ENCODE results near the gene SHISA9.

Gene SHISA9

DNA sequence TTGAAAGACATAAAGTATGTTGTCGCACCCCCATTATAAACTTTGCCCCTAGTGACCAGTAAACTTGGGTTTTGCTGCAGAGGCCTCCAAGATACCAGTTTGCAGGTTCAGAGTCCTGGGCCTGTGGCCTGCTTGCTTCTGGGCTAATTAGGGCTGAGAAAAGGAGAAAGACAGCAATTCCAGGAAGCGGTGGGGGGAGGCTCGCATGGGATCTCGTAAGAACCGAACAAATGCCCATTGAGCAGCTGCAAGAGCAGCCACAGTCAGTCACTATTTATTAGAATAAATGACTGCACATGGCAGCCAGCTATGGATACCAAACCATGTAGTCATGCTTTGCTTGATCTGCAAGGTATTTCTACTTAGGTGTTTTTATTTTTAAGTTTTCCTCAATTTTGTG lies 4.9 kb downstream of the SHISA9 start:
- peaks cover 38 to 61% of the 10 kb centered on the region in 2 experiments for H3K27me3 ChIP-seq (ENCODE audit: control insufficient read depth in 1 of 2, insufficient read depth in 1 of 2, low read length in 2 of 2)
- no peak overlapping the region for H2BK120ac ChIP-seq (ENCODE audit: low read depth, low read length)
- H2AFZ ChIP-seq (ENCODE audit: low read depth, low read length) = no peak overlapping the region
- H3K9me3 ChIP-seq (ENCODE audit: control insufficient read depth, low read length) = no peaks in the 10 kb centered on the region
- no peak overlapping the region for H3K14ac ChIP-seq (ENCODE audit: low read length in 2 of 2)
- H3K4me1 ChIP-seq (ENCODE audit: control insufficient read depth, insufficient read depth, low read depth, low read length) = peaks cover 26% of the 10 kb centered on the region
- no peak overlapping the region for H3K4ac ChIP-seq (ENCODE audit: low read depth in 1 of 2, low read length in 2 of 2)
- H4K91ac ChIP-seq (ENCODE audit: low read length) = no peak overlapping the region
- WGBS = 74% methylated on average over 5 of the region's 5 CpGs
- no peaks in the 10 kb centered on the region for H3K79me1 ChIP-seq (replicated peaks; ENCODE audit: low read length, poor library complexity, severe bottlenecking)
- H3K36me3 ChIP-seq (ENCODE audit: control insufficient read depth in 1 of 2, insufficient read depth in 2 of 2, low read depth in 1 of 2, low read length in 2 of 2) = peaks cover 0 to 3% of the 10 kb centered on the region in 2 experiments
- no peak overlapping the region for H3K27ac ChIP-seq (ENCODE audit: low read length, poor library complexity, severe bottlenecking)
- H4K8ac ChIP-seq (ENCODE audit: low read length) = no peak overlapping the region
- H3K23ac ChIP-seq (ENCODE audit: low read length in 2 of 2) = no peak overlapping the region
- no peak overlapping the region for H2BK12ac ChIP-seq (ENCODE audit: low read length in 2 of 2)
- H2BK15ac ChIP-seq (ENCODE audit: low read depth, poor library complexity, severe bottlenecking) = no peak overlapping the region
- H3K4me3 ChIP-seq (ENCODE audit: insufficient read depth in 1 of 2, low read depth in 1 of 2, low read length in 2 of 2) = no peak overlapping the region
- H3K9ac ChIP-seq (ENCODE audit: low read length) = no peak overlapping the region
- H2BK5ac ChIP-seq (ENCODE audit: low read depth, low read length, poor library complexity, severe bottlenecking) = no peak overlapping the region
- no peak overlapping the region for H3K18ac ChIP-seq (ENCODE audit: low read depth in 1 of 2, low read length in 2 of 2)
- no peak overlapping the region for H3K4me2 ChIP-seq (ENCODE audit: low read length, poor library complexity, severe bottlenecking)
- DNase-seq = no peak
- no peak overlapping the region for H2AK5ac ChIP-seq (ENCODE audit: low read length, severe bottlenecking)

DNA sequence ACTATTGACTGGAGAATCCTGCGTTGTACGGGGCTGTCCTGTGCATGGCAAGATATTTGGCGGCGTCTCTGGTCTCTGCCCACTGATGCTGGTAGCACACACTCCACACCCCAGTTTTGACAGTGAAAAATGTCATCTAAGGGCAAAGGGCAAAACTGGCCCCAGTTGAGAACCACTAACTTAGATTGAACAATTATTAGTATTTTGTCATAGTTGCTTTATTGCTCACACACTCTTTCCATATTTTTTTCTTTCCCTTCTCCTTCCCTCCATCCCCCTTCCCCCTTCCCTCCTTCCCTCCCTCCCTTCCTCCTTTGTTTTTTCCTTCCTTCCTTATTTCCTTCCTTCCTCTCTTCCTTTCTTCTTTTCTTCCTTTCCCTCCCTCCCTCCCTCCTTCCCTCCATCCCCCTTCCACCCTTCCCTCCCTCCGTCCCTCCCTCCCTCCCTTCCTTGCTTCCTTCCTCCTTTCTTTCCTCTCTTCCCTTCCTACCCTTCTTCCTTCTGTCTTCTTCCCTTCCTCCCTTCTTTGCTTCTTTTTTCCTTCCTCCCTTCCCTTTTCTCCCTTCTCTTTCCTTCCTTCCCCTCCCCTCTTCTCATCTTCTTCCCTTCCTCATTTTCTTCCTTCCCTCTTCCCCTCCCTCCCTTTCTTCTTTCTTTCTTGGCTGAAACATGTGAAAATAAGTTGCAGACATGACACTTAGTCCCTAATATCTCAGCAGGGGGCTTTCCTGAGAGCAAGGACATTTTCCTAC lies 5.5 kb downstream of the SHISA9 start:
- no peaks in the 10 kb centered on the region for H3K9me3 ChIP-seq (ENCODE audit: control insufficient read depth, low read length)
- no peak overlapping the region for H3K9ac ChIP-seq (ENCODE audit: low read length)

DNA sequence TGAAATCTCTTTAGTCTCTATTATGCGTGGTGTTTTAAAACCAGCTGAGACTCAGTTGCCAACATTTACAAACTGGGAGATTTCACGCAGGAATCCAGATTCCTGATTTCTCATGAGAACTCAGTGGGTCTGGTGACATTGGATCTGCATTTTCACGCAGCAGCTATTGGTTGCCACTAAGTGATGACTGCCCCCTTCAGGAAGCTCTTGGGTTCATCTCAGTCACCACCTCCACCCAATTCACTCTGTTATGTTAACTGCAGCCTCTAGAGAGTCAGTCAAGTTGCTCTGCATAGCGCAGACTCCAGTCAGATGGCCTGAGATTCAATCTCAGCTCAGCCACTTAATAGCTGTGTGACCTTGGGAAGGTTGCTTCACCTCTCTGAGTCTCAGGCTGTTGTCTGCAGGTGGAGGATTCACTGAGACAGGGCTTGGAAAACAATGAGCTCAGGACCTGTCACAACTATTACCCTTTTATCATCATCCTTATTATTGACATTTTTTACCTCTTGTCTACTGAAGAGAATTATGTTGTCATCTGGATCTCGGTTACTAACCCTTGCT lies 6.4 kb downstream of the SHISA9 start:
- no peak overlapping the region for H2AFZ ChIP-seq (ENCODE audit: low read depth, low read length)
- no peak overlapping the region for H3K27ac ChIP-seq (ENCODE audit: low read length, poor library complexity, severe bottlenecking)
- no peak overlapping the region for H2BK15ac ChIP-seq (ENCODE audit: low read depth, poor library complexity, severe bottlenecking)
- DNase-seq = no peak
- no peak overlapping the region for H3K23ac ChIP-seq (ENCODE audit: low read length in 2 of 2)
- H3K9ac ChIP-seq (ENCODE audit: low read length) = no peak overlapping the region
- peaks cover 0 to 3% of the 10 kb centered on the region in 2 experiments for H3K36me3 ChIP-seq (ENCODE audit: control insufficient read depth in 1 of 2, insufficient read depth in 2 of 2, low read depth in 1 of 2, low read length in 2 of 2)
- H3K4ac ChIP-seq (ENCODE audit: low read depth in 1 of 2, low read length in 2 of 2) = no peak overlapping the region
- H3K79me1 ChIP-seq (replicated peaks; ENCODE audit: low read length, poor library complexity, severe bottlenecking) = no peaks in the 10 kb centered on the region
- no peak overlapping the region for H4K91ac ChIP-seq (ENCODE audit: low read length)
- H3K4me3 ChIP-seq (ENCODE audit: insufficient read depth in 1 of 2, low read depth in 1 of 2, low read length in 2 of 2) = no peak overlapping the region
- H3K14ac ChIP-seq (ENCODE audit: low read length in 2 of 2) = no peak overlapping the region
- no peak overlapping the region for H3K4me2 ChIP-seq (ENCODE audit: low read length, poor library complexity, severe bottlenecking)
- peaks cover 32 to 56% of the 10 kb centered on the region in 2 experiments for H3K27me3 ChIP-seq (ENCODE audit: control insufficient read depth in 1 of 2, insufficient read depth in 1 of 2, low read length in 2 of 2)
- no peak overlapping the region for H3K18ac ChIP-seq (ENCODE audit: low read depth in 1 of 2, low read length in 2 of 2)
- peaks cover 13% of the 10 kb centered on the region for H3K4me1 ChIP-seq (ENCODE audit: control insufficient read depth, insufficient read depth, low read depth, low read length)
- no peak overlapping the region for H2AK5ac ChIP-seq (ENCODE audit: low read length, severe bottlenecking)
- no peak overlapping the region for H2BK12ac ChIP-seq (ENCODE audit: low read length in 2 of 2)
- WGBS = 56% methylated on average over 5 of the region's 5 CpGs
- no peak overlapping the region for H2BK120ac ChIP-seq (ENCODE audit: low read depth, low read length)
- H3K9me3 ChIP-seq (ENCODE audit: control insufficient read depth, low read length) = no peaks in the 10 kb centered on the region
- no peak overlapping the region for H2BK5ac ChIP-seq (ENCODE audit: low read depth, low read length, poor library complexity, severe bottlenecking)
- H4K8ac ChIP-seq (ENCODE audit: low read length) = no peak overlapping the region

More for the DNA sequence above, 5.5 kb downstream of the SHISA9 start:
- Histone ChIP-seq H3K4me2 (ENCODE audit: low read length, poor library complexity, severe bottlenecking) (no peak overlapping the region), H2BK15ac (ENCODE audit: low read depth, poor library complexity, severe bottlenecking) (no peak overlapping the region), H3K4me1 (ENCODE audit: control insufficient read depth, insufficient read depth, low read depth, low read length) (peaks cover 21% of the 10 kb centered on the region), H4K8ac (ENCODE audit: low read length) (no peak overlapping the region), H3K14ac (ENCODE audit: low read length in 2 of 2) (no peak overlapping the region), H2BK5ac (ENCODE audit: low read depth, low read length, poor library complexity, severe bottlenecking) (no peak overlapping the region), H3K4me3 (ENCODE audit: insufficient read depth in 1 of 2, low read depth in 1 of 2, low read length in 2 of 2) (no peak overlapping the region), H3K18ac (ENCODE audit: low read depth in 1 of 2, low read length in 2 of 2) (no peak overlapping the region), H2BK12ac (ENCODE audit: low read length in 2 of 2) (no peak overlapping the region), H3K23ac (ENCODE audit: low read length in 2 of 2) (no peak overlapping the region), H3K36me3 (ENCODE audit: control insufficient read depth in 1 of 2, insufficient read depth in 2 of 2, low read depth in 1 of 2, low read length in 2 of 2) (peaks cover 0 to 3% of the 10 kb centered on the region in 2 experiments), H3K27me3 (ENCODE audit: control insufficient read depth in 1 of 2, insufficient read depth in 1 of 2, low read length in 2 of 2) (peaks cover 38 to 61% of the 10 kb centered on the region in 2 experiments), H2BK120ac (ENCODE audit: low read depth, low read length) (no peak overlapping the region), H3K4ac (ENCODE audit: low read depth in 1 of 2, low read length in 2 of 2) (no peak overlapping the region), H3K79me1 (replicated peaks; ENCODE audit: low read length, poor library complexity, severe bottlenecking) (no peaks in the 10 kb centered on the region), H2AK5ac (ENCODE audit: low read length, severe bottlenecking) (no peak overlapping the region), H2AFZ (ENCODE audit: low read depth, low read length) (no peak overlapping the region), H3K27ac (ENCODE audit: low read length, poor library complexity, severe bottlenecking) (no peak overlapping the region), H4K91ac (ENCODE audit: low read length) (no peak overlapping the region)
- WGBS = 90% methylated on average over 5 of the region's 5 CpGs
- no peak for DNase-seq

DNA sequence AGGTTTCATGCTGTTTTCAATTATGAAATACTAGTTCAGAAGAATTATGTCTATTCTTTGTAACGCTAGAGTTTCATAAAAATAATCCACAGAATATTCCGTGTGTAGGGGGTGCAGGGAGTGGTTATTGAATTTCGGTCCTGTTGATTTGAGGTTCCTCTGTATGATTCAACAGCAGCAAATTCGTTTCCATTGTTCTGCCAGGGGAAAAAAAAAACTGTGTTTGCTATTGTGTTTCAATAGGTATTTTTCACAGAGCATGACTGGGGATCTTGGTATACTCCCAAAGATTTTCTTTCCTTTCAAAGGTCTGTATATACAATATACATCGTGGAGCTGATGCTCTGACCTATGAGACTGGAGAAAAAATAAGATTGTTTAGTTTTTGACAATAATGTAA lies 15.8 kb downstream of the SHISA9 start:
- no peak overlapping the region for H3K18ac ChIP-seq (ENCODE audit: low read depth in 1 of 2, low read length in 2 of 2)
- H3K36me3 ChIP-seq (ENCODE audit: control insufficient read depth in 1 of 2, insufficient read depth in 2 of 2, low read depth in 1 of 2, low read length in 2 of 2) = no peaks in the 10 kb centered on the region
- H2BK15ac ChIP-seq (ENCODE audit: low read depth, poor library complexity, severe bottlenecking) = no peak overlapping the region
- H3K9ac ChIP-seq (ENCODE audit: low read length) = no peak overlapping the region
- H3K14ac ChIP-seq (ENCODE audit: low read length in 2 of 2) = no peak overlapping the region
- H2BK12ac ChIP-seq (ENCODE audit: low read length in 2 of 2) = no peak overlapping the region
- H4K91ac ChIP-seq (ENCODE audit: low read length) = no peak overlapping the region
- H4K8ac ChIP-seq (ENCODE audit: low read length) = no peak overlapping the region
- H3K4ac ChIP-seq (ENCODE audit: low read depth in 1 of 2, low read length in 2 of 2) = no peak overlapping the region
- no peaks in the 10 kb centered on the region for H3K79me1 ChIP-seq (replicated peaks; ENCODE audit: low read length, poor library complexity, severe bottlenecking)
- H3K4me1 ChIP-seq (ENCODE audit: control insufficient read depth, insufficient read depth, low read depth, low read length) = no peaks in the 10 kb centered on the region
- no peak overlapping the region for H2BK120ac ChIP-seq (ENCODE audit: low read depth, low read length)
- no peak overlapping the region for H2AK5ac ChIP-seq (ENCODE audit: low read length, severe bottlenecking)
- no peak overlapping the region for H3K27ac ChIP-seq (ENCODE audit: low read length, poor library complexity, severe bottlenecking)
- H3K4me3 ChIP-seq (ENCODE audit: insufficient read depth in 1 of 2, low read depth in 1 of 2, low read length in 2 of 2) = no peak overlapping the region
- peaks cover 0 to 3% of the 10 kb centered on the region in 2 experiments for H3K27me3 ChIP-seq (ENCODE audit: control insufficient read depth in 1 of 2, insufficient read depth in 1 of 2, low read length in 2 of 2)
- no peaks in the 10 kb centered on the region for H3K9me3 ChIP-seq (ENCODE audit: control insufficient read depth, low read length)
- H3K23ac ChIP-seq (ENCODE audit: low read length in 2 of 2) = no peak overlapping the region
- 68% methylated on average over 3 of the region's 5 CpGs for WGBS
- no peak overlapping the region for H3K4me2 ChIP-seq (ENCODE audit: low read length, poor library complexity, severe bottlenecking)
- H2BK5ac ChIP-seq (ENCODE audit: low read depth, low read length, poor library complexity, severe bottlenecking) = no peak overlapping the region
- no peak for DNase-seq
- no peak overlapping the region for H2AFZ ChIP-seq (ENCODE audit: low read depth, low read length)

Data from mesenchymal stem cell (in vitro differentiated cells and primary cell).